Adrenal gland (tissue), 5 donors: ENCODE measurements around the gene FOXP4.

Experiments used
- CTCF ChIP-seq, 6 experiments: fragments of 450-650 bp in 4 of 6; fragments of 200-600 bp in 2 of 6; sonication (generic) in 1 of 6; IDR thresholded peaks; 1 replicate in 5 of 6; 2 replicates in 1 of 6; pipeline versions ENCODE4 v1.5.1 to v1.8.0; 2016 to 2021; ENCODE audit warnings: antibody characterized with exemption in 6 of 6, mild to moderate bottlenecking in 2 of 6, moderate library complexity in 1 of 6
- POLR2A ChIP-seq, 2 donors: fragments of 450-650 bp; IDR thresholded peaks; one replicate each; pipeline ENCODE4 v1.6.1; 2017; ENCODE audit warnings: antibody characterized with exemption in 2 of 2, mild to moderate bottlenecking in 2 of 2, moderate library complexity in 1 of 2
- donor health status: DM: no; HTN: no; CAD: no.

GRCh38 chr6:41578217-41579087 is 32.3 kb downstream of the FOXP4 start:
- TF ChIP-seq CTCF (IDR thresholded peaks at IDR 0.05) (no peak), POLR2A (IDR thresholded peaks at IDR 0.05) (no peak)
